C4-2B (cell line): ENCODE data around the gene RAD51C.

Experiments used
- H3K27ac ChIP-seq: fragments of 450-650 bp; 2 replicates; pipeline ENCODE4 v1.5.1; 2017
- CTCF ChIP-seq: fragments of 450-650 bp; conservative IDR thresholded peaks from 2 replicates; pipeline ENCODE4 v1.5.1; 2017; ENCODE audit warnings: mild to moderate bottlenecking
- ZFX ChIP-seq: fragments of 450-650 bp; IDR thresholded peaks from 2 replicates; pipeline ENCODE4 v1.6.1; 2017

The RAD51C gene

GRCh38 chr17:58664302-58664701 lies 28.1 kb upstream of the RAD51C start:
- H3K27ac ChIP-seq = no peak overlapping the region
- TF ChIP-seq CTCF (no peak), ZFX (no peak)

- H3K27ac ChIP-seq = peak overlapping the region; percentile 95
- TF ChIP-seq ZFX (no peak), CTCF (no peak)
These were observed 26.2 kb upstream of the RAD51C start for GRCh38 chr17:58665946-58666857.

GRCh38 chr17:58666858-58667267 lies 25.5 kb upstream of the RAD51C start:
- peak; percentile 11; the same call in 1 of the 2 replicates for TF ChIP-seq ZFX
- TF ChIP-seq CTCF = no peak
- peak overlapping the region; percentile 95 for H3K27ac ChIP-seq

- TF ChIP-seq ZFX = no peak
- TF ChIP-seq CTCF = no peak
- H3K27ac ChIP-seq = peak overlapping the region; percentile 95
These were observed 24.3 kb upstream of the RAD51C start for GRCh38 chr17:58667934-58668597.

- TF ChIP-seq ZFX (no peak), CTCF (no peak)
- H3K27ac ChIP-seq = peak overlapping the region; percentile 95; the same call in 1 of the 2 replicates
These were observed 23.8 kb upstream of the RAD51C start for GRCh38 chr17:58668598-58668935.

- H3K27ac ChIP-seq = no peak overlapping the region
- TF ChIP-seq CTCF (no peak), ZFX (no peak)
These were observed 22.5 kb upstream of the RAD51C start for GRCh38 chr17:58669853-58670252.

- H3K27ac ChIP-seq = no peak overlapping the region
- no peak for TF ChIP-seq ZFX
- no peak for TF ChIP-seq CTCF
These were observed 20.4 kb upstream of the RAD51C start for GRCh38 chr17:58671969-58672368.
